ENCODE data around the gene KCNK1. TPM values are rescaled to one million over a fixed set of nuclear protein-coding genes. Genes with fewer than 3 reads are reported as not detected.
"Not testable (repeated sequence)": the region's sequence is repeated elsewhere in the genome, so short reads cannot be mapped to it uniquely, and the experiment has no call there.

The KCNK1 gene
- total RNA-seq, 3 donors from 2014 or later: 22.2 to 44.8 (median 43.6) TPM

- ATAC-seq (peak; percentile 97), DNase-seq (peak in 2 of 3 donors; percentile 48 to 79)
- TF ChIP-seq, protein P1, sequence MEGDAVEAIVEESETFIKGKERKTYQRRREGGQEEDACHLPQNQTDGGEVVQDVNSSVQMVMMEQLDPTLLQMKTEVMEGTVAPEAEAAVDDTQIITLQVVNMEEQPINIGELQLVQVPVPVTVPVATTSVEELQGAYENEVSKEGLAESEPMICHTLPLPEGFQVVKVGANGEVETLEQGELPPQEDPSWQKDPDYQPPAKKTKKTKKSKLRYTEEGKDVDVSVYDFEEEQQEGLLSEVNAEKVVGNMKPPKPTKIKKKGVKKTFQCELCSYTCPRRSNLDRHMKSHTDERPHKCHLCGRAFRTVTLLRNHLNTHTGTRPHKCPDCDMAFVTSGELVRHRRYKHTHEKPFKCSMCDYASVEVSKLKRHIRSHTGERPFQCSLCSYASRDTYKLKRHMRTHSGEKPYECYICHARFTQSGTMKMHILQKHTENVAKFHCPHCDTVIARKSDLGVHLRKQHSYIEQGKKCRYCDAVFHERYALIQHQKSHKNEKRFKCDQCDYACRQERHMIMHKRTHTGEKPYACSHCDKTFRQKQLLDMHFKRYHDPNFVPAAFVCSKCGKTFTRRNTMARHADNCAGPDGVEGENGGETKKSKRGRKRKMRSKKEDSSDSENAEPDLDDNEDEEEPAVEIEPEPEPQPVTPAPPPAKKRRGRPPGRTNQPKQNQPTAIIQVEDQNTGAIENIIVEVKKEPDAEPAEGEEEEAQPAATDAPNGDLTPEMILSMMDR (IDR thresholded peaks at IDR 0.05): no peak
These were observed 6.4 kb upstream of the KCNK1 start for GRCh38 chr1:233607252-233608119.

DNA sequence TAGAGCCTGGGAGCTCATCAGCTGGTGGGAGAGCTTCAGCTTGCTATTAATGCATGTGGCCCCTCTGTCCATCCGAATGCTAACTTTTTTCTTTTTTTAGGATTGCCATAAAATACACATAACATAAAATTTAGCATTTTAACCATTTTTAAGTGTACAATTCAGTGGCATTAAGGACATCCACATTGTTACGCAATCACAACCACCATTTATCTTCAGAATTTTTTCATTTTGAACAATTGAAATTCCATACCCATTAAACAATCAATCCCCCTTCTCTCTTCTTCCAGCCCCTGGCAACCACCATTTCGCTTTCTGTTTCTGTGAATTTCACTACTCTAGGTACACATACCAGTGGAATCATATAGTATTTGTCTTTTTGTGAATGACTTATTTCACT, 4.9 kb upstream of the KCNK1 start:
- Histone ChIP-seq H3K9me3 (no peaks in the 10 kb centered on the region), H3K4me1 (ENCODE audit: low read depth) (peaks cover 12% of the 10 kb centered on the region), H3K4me3 (no peak overlapping the region), H3K36me3 (ENCODE audit: low read depth) (no peaks in the 10 kb centered on the region)
- no peak for ATAC-seq
- TF ChIP-seq, protein P1 (IDR thresholded peaks at IDR 0.05): no peak
- intact Hi-C loops (cut with DNase I, micrococcal nuclease): no loop called here
- DNase-seq: no peak

More at GRCh38 chr1:233607252-233608119, 6.4 kb upstream of the KCNK1 start:
- no peaks in the 10 kb centered on the region for H3K9me3 ChIP-seq
- H3K4me3 ChIP-seq: no peak overlapping the region
- H3K36me3 ChIP-seq (ENCODE audit: low read depth): no peaks in the 10 kb centered on the region
- intact Hi-C loops (cut with DNase I, micrococcal nuclease): no loop called here
- H3K4me1 ChIP-seq (ENCODE audit: low read depth): peaks cover 12% of the 10 kb centered on the region

DNA sequence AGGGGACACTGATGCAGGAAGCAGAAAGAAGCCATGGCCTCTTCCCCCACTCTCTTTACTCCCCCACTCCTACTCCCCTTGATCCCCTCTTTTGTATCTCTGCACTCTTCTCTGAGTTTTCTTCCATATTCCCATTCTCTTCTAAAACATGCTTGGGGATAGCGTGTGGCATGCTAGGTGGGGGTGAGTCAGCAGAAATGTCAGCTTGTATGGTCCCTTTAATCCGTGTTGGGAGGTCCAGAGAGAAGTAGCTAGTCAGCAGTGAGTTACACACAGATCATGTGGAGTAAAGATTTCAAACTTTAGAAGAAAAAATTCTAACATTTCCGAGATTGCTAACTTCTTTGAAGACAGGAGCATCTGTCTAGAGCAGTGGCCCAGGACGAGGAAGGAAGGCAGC, 4.0 kb upstream of the KCNK1 start:
- TF ChIP-seq, protein P1 (IDR thresholded peaks at IDR 0.05): no peak
- peaks cover 12% of the 10 kb centered on the region for H3K4me1 ChIP-seq (ENCODE audit: low read depth)
- H3K4me3 ChIP-seq: no peak overlapping the region
- DNase-seq (no peak), ATAC-seq (no peak)
- H3K9me3 ChIP-seq: no peaks in the 10 kb centered on the region
- intact Hi-C loops (cut with DNase I, micrococcal nuclease): no loop called here
- no peaks in the 10 kb centered on the region for H3K36me3 ChIP-seq (ENCODE audit: low read depth)

DNA sequence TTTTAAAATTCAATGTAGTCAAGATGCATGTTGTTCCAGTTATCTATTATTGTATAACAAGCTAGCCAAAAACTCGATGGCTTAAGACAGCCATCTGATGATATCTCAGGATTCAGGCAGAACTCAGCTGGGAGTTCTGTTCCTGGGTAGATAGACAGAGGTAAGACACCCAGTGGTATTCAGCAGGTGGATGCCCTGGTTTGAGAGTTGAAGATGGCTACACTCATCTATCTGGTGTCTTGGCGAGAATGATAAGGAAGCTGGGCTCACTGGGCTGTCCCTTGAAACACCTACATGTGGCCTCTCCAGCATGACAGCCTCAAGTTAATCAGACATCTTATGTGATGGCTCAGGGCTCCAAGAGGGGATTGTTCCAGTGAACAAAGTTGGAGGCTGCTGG, 3.3 kb upstream of the KCNK1 start:
- ATAC-seq (no peak), DNase-seq (no peak)
- TF ChIP-seq, protein P1 (IDR thresholded peaks at IDR 0.05): no peak

GRCh38 chr1:233611363-233611762, 2.5 kb upstream of the KCNK1 start:
- H3K36me3 ChIP-seq (ENCODE audit: low read depth); intact Hi-C loops (cut with DNase I, micrococcal nuclease); H3K4me3 ChIP-seq; DNase-seq; H3K9me3 ChIP-seq; ATAC-seq: not testable (repeated sequence)
- H3K4me1 ChIP-seq (ENCODE audit: low read depth): peaks cover 21% of the 10 kb centered on the region

More for the DNA sequence above, 3.3 kb upstream of the KCNK1 start:
- intact Hi-C loops (cut with DNase I, micrococcal nuclease): no loop called here
- Histone ChIP-seq H3K9me3 (no peaks in the 10 kb centered on the region), H3K4me1 (ENCODE audit: low read depth) (peaks cover 13% of the 10 kb centered on the region), H3K4me3 (no peak overlapping the region), H3K36me3 (ENCODE audit: low read depth) (no peaks in the 10 kb centered on the region)

- intact Hi-C loops (cut with DNase I, micrococcal nuclease): loop anchor here in 1 of 2 donors (2.0 kb wide), 1 partner anchor 55 kb away; no protein-coding TSS in a partner anchor
- Histone ChIP-seq H3K4me3 (peak overlapping the region; percentile 46), H3K4me1 (ENCODE audit: low read depth) (peaks cover 10% of the 10 kb centered on the region), H3K9me3 (no peaks in the 10 kb centered on the region), H3K36me3 (ENCODE audit: low read depth) (no peaks in the 10 kb centered on the region)
- peak; percentile 47 for ATAC-seq
- DNase-seq: peak; percentile 46 to 64 (median 55)
- TF ChIP-seq, protein P1 (IDR thresholded peaks at IDR 0.05): no peak
These were observed 352 bp downstream of the KCNK1 start for GRCh38 chr1:233614173-233614742.
